HG03039 (cell line): ENCODE results near the gene AK6.
"Not testable (repeated sequence)": the region's sequence is repeated elsewhere in the genome, so short reads cannot be mapped to it uniquely, and the experiment has no call there.

Source experiments
- ATAC-seq: cut with Tn5 transposase; IDR thresholded peaks from one replicate; pipeline ENCODE4 v1.9.1; 2021; ENCODE audit warnings: mild to moderate bottlenecking, moderate library complexity; ENCODE audit not compliant: unreplicated experiment

AK6 gene

DNA sequence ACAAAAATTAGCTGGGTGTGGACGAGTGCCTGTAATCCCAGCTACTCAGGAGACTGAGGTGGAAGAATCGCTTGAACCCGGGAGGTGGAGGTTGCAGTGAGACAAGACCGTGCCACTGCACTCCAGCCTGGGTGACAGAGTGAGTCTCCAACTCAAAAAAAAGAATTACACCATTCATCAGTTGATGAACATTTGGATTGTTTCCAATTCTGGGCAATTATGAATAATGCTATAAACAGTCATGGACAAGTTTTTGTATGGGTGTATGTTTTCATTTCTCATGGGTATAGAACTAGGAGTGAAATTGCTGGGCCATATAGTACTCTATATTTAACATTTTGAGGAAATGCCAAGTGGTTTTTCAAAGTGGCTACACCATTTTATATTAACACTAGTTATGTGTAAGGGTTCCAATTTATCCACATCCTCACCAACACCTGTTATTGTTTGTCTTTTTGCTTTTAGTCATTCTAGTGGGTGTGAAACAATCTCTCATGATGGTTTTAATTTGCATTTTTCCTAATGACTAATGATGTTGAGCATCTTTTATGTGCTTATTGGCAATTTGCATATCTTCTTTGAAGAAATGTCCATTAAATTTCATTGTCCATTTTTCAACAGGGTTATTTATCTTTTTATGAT is 27.7 kb downstream of the AK6 start:
- no peak for ATAC-seq

DNA sequence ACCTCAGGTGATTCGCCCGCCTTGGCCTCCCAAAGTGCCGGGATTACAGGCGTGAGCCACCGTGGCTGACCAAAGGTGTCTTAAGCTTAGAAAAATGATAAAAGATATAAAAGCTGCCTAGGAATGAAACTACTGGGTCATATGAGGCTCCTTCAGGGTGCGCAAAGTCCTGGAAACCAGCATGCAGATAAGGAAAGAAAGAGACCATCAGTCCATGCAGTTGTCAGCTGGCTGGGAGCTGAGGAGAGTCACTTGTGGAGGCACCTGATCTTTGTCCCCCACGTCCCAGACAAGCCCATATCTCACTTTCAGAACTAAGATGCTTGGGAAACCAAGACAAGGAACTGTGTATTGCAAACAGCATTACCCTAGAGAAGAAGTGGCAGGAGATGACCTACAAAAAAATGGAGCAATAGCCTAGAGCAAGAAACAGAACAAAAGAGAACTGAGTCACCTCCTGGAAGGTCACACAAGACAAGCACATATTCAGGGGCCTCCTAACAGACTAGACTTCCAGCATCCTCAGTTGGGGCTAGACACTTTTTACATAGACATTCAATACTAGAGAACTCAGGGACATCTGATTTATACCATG is 33.9 kb downstream of the AK6 start:
- ATAC-seq, result no peak

DNA sequence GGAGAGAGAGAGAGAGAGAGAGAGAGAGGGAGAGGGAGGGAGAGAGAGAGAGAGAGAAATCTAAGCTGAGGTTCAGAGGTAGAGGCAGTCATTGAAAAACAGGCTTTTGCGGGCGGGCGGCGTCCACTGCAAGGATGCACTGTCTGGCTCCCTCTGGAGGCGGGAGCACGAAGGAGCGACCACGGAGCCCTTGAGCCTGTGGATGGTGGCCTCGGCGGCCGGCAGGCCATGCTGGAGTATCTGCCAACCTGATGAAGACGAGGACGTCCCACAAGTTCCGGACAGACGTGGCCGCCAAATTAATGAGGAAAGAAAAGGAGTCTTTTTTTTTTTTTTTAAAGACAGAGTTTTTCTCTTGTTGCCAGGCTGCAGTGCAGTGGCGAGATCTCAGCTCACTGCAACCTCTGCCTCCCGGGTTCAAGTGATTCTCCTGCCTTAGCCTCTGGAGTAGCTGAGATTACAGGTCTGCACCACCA is 34.5 kb downstream of the AK6 start:
- ATAC-seq, result no peak

DNA sequence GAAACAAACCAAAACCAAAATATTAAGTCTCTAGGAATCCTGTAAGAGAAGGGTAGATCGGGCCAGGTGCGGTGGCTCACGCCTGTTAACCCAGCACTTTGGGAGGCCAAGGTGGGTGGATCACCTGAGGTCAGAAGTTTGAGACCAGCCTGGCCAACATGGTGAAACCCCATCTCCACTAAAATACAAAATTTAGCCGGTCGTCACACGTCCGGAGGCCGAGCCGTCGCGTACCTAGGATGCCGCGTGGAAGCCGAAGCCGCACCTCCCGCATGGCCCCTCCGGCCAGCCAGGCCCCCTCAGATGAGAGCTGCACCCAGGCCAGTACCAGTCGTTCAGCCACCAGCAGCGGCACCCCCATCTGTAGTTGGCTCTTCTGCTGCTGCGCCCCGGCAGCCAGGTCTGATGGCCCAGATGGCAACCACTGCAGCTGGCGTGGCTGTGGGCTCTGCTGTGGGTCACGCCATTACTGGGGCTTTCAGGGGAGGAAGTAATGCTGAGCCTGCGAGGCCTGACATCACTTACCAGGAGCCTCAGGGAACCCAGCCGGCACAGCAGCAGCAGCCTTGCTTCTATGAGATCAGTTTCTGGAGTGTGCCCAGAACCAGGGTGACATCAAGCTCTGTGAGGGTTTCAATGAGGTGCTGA is 35.5 kb downstream of the AK6 start:
- ATAC-seq, result not testable (repeated sequence)

DNA sequence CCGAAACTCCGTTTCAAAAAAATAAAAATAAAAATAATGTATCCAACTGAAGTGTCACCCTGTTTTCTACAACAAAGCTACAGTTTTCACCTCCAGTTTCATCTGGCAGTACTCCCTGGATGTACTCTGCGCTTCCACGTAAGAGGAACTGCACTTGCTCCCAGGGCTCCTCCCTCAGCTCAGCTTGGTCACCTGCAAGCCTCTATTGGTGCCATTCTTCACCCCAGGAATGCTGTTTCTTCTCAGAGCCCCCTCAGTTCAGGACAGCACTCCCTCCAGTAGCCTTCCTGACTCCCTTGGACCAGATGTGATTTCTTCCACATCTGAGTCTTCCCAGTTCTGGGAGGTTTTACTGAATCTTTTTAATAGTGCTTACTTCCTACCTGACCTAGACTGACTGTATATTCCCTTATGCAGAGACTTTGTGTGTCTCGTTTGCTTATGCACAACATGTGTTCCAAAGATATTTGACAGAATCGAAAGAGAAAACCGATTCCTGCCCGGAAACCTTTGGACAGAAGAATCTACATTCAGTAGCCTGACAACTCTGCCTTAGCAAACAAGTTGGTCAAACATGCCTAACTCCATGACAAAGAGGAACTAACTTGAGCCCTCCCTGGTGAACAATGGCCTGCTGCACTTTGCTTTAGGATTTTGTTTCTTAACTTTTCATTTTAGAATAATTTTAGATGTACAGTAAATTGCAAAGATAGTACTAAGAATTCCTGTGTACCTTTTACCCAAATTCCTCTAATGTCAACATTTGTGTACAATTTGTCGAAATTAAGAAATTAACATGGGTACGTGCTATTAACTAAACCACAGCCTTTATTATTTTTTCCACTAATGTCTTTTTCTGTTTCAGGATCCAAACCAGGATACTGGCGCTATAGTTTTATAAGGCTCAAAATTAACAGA is 37.5 kb downstream of the AK6 start:
- ATAC-seq, result no peak

DNA sequence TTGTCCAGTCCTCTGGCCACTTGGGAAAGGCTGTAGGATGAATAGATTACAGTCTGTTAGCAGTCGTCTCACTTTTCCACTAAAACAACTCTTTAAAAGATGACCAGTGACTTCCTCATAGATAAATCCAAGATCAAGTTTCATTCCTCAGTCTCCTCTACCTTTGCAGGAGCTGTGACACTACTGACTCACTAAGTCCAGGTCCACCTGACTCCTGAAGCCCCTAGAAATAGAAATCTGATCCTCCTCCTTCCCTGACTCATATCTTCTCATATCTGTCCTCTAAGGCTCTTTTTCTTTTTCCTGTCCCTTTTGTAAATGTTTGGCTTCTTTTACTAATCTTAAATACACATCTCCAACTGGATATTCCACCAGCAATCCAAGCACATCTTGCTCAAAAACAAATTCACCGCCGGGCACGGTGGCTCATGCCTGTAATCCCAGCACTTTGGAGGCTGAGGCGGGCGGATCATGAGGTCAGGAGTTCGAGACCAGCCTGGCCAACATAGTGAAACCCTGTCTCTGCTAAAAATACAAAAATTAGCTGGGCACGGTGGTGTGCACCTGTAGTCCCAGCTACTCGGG is 39.3 kb downstream of the AK6 start:
- no peak for ATAC-seq

DNA sequence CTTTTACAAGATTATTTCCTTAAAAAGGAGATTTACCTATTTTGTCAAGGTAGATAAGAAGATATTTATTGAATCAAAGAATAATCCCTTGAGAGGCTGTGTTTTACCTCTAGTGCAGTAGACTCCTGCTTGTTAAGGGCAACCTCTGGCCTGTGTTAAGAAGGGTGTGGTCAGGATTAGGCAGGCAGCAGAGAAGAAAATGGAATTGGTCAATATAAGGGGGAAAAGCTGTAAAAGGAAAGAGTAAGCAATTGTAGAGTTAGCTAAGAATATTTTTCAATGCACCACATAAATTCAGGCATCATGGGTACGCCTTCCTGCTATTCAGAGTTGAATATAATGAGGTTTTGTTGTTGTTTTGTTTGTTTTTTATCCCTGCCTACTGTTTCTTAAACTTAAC is 43.0 kb downstream of the AK6 start:
- ATAC-seq, result no peak

DNA sequence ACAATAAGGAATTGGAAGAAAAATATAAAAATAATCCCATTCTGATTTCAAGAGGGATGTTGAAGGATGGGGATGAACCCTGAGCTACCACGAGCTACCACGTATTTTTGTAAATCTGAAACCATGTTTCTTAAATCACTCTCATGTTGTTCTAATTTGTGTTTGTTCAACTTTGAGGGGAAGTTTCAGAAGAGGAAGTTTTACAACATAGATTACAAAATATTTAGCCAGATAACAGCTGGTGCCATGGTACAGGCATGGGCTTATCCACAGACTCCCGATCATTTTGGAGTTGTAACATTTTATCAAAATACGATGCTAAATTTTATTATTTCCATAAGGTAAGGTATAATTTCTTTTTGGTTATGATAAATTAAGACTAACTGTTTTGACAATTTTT is 51.9 kb downstream of the AK6 start:
- ATAC-seq, result no peak

DNA sequence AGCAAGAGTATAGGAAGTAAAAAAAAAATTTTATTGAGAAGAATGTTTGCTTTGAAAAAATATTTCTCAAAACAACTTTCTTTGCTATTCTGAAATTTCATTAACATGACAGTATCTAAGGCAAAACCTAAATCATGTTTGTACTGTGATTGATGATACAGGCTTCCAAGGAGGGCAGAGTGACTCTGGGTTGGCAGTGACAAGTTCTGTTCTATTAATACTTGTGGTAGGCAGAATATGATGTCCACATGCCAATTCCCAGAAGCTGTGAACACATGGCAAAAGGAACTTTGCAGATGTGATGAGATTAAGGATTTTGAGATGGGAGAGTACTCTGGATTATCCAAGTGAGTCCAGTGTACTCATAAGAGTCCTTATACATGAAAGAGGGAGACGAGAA is 53.3 kb downstream of the AK6 start:
- no peak for ATAC-seq

DNA sequence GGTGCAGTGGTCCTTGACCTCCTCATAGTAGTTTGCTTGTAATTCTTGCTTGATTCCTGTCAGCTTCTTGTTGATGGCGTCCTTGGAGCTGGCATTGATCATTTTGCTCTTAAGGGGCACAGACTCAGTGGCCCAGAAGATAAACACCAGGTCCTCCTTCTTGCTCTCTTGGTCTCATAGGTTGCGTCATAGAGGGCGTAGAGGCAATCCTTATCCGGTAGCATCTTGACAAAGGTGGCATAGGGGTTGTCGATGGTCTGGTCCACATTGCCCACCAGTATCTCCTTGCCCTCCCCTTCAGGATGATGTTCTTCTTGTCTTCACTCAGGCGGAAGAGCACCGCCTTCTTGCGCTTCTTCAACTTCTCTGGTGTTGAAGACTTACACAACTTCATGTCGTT is 55.9 kb downstream of the AK6 start:
- no peak for ATAC-seq

DNA sequence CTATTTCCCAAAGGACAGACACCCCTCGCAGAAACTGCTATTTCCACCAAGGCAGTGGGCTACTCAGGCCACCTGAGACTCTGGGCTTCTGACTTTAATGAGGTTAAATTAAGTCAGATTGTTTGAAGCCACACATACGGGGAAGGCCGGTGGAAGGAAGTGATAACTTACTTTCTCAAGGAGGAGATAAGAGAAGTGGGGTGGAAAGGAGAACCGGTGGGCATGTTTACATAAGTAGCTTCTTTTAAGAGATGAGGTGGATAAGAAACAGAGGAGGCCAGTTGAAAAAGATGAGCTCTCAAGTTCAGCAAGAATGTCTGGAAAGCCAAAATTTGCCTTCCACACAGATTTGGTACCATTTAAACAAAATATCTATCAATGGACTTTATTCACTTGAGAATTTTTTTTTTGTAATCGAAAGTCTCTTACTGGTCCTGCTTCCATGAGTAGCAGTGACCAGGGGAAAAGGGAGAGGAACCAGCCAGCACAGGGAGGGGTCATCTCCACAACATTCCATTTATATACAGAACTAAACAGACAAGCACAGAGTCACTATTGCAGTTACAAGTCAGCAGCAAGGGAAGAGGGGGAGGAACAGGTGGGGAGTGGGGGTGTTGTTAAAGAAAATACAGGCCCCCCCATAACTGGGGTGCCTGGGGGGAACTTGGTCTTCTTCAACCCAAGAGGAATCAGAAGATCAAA is 56.7 kb downstream of the AK6 start:
- ATAC-seq, result no peak

DNA sequence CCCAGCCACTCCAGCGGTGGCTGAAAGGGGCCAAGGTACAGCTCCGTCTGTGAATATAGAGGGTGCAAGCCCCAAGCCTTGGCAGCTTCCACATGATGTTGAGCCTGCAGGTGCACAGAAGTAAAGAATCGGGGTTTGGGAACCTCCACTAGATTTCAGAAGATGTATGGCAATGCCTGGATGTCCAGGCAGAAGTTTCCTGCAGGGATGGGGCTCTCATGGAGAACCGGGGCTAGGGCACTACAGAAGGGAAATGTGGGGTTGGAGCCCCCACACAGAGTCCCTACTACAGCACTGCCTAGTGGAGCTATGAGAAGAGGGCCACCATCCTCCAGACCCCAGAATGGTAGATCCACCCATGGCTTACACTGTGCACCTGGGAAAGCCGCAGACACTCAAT is 59.9 kb downstream of the AK6 start:
- ATAC-seq, result no peak

DNA sequence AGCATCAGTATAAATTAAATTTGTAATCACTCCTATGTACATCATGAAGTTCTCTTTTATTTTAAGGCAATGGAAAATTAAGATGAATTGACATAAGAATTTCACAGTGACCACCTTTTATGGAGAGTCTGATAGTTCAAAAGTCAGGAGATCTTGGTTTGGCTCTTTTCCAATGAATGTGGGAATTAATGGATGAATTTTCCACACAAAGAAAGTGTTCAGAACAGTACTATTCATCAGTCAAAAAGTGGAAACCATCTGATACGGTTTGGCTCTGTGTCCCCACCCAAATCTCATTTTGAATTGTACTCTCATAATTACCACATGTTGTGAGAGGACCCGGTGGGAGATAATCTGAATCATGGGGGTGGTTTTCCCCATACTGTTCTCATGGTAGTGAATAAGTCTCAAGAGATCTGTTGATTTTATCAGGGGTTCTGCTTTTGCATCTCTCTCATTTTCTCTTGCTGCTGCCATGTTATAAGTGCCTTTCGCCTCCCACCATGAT is 61.2 kb downstream of the AK6 start:
- no peak for ATAC-seq

DNA sequence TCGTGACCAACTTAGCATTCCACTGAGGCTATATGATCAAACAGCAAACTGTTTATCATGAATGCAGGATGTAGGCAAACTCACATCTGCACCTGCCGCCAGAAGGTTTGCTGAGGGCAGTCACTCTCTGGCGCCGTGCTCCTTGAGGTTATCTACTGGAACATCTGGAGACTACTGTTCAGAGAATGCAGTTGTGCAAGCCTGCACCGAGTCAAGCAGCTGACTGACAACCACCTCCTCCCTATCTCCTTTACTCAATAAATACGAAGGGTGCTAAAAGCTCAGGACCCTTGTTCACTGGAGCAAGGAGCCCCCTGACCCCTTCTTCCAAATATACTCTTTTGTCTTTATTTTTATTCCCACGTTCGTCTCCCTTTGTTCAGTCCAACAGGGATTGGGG is 63.8 kb downstream of the AK6 start:
- ATAC-seq, result no peak
